NCI-H1930 (cell line): ENCODE results near the gene ADAMTSL1.

ENCODE experiments used
- DNase-seq, 2 experiments: peaks; one replicate each; lab custom pipeline; 2025; lab: John Stamatoyannopoulos, UW

The ADAMTSL1 gene

GRCh38 chr9:18473652-18474279 is at the start of gene ADAMTSL1:
Gene ADAMTSL1, plus strand, starts transcription at chr9:18474153. Its CDS starts 80 bp downstream, at chr9:18474233.
- DNase-seq: no peak

- DNase-seq: no peak
Observed at GRCh38 chr9:18427691-18428090, 46.3 kb upstream of the ADAMTSL1 start.

GRCh38 chr9:18428661-18429060 is 45.3 kb upstream of the ADAMTSL1 start:
- DNase-seq: no peak

GRCh38 chr9:18429070-18429469 is 44.9 kb upstream of the ADAMTSL1 start:
- no peak for DNase-seq

- no peak for DNase-seq
Observed at GRCh38 chr9:18433620-18434019, 40.3 kb upstream of the ADAMTSL1 start.

- DNase-seq: no peak
Observed at GRCh38 chr9:18437315-18438201, 36.4 kb upstream of the ADAMTSL1 start.

- DNase-seq: no peak
Observed at GRCh38 chr9:18438300-18438925, 35.5 kb upstream of the ADAMTSL1 start.

GRCh38 chr9:18438951-18439350 is 35.0 kb upstream of the ADAMTSL1 start:
- no peak for DNase-seq

- DNase-seq: no peak
Observed at GRCh38 chr9:18441261-18441660, 32.7 kb upstream of the ADAMTSL1 start.

GRCh38 chr9:18442629-18443491 is 31.1 kb upstream of the ADAMTSL1 start:
- peak; percentile 43 to 73 for DNase-seq

- DNase-seq: no peak
Observed at GRCh38 chr9:18447131-18447530, 26.8 kb upstream of the ADAMTSL1 start.

- DNase-seq: no peak
Observed at GRCh38 chr9:18447541-18447940, 26.4 kb upstream of the ADAMTSL1 start.

- DNase-seq: no peak
Observed at GRCh38 chr9:18448101-18448500, 25.9 kb upstream of the ADAMTSL1 start.

- no peak for DNase-seq
Observed at GRCh38 chr9:18451406-18451805, 22.5 kb upstream of the ADAMTSL1 start.

GRCh38 chr9:18452276-18452675 is 21.7 kb upstream of the ADAMTSL1 start:
- no peak for DNase-seq

- DNase-seq: no peak
Observed at GRCh38 chr9:18456624-18457237, 17.2 kb upstream of the ADAMTSL1 start.

GRCh38 chr9:18457510-18457909 is 16.4 kb upstream of the ADAMTSL1 start:
- no peak for DNase-seq

- no peak for DNase-seq
Observed at GRCh38 chr9:18459962-18460584, 13.9 kb upstream of the ADAMTSL1 start.

- no peak for DNase-seq
Observed at GRCh38 chr9:18461496-18461895, 12.5 kb upstream of the ADAMTSL1 start.

GRCh38 chr9:18463991-18464390 is 10.0 kb upstream of the ADAMTSL1 start:
- no peak for DNase-seq

GRCh38 chr9:18466101-18466500 is 7.9 kb upstream of the ADAMTSL1 start:
- DNase-seq: no peak
